Measurements from ENCODE around the gene DCLK3.

DNA sequence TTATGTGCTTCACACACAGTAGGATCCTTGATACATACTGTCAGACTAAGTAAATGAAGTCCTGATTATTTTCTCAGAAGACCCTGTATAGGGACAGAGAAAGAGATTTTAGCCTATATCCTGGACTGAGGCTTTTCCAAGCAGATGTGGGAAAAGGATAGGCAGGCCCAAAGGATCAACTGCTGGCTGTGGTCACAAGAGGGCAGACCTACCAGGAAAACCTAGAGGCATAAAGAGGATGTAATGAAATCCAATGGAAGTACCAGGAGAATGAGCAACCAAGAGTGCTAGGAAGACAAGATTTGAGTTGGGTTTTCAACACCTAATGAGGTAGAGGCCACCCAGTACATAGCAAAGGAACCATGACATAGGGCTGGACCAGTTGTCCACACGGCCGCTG lies 23.1 kb downstream of the DCLK3 start:
- TF ChIP-seq, protein P1, sequence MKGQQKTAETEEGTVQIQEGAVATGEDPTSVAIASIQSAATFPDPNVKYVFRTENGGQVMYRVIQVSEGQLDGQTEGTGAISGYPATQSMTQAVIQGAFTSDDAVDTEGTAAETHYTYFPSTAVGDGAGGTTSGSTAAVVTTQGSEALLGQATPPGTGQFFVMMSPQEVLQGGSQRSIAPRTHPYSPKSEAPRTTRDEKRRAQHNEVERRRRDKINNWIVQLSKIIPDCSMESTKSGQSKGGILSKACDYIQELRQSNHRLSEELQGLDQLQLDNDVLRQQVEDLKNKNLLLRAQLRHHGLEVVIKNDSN (IDR thresholded peaks at IDR 0.05) = no peak
- TF ChIP-seq, protein P2, sequence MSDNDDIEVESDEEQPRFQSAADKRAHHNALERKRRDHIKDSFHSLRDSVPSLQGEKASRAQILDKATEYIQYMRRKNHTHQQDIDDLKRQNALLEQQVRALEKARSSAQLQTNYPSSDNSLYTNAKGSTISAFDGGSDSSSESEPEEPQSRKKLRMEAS (IDR thresholded peaks at IDR 0.05) = no peak
- TF ChIP-seq EP300 (IDR thresholded peaks at IDR 0.05; ENCODE audit: borderline replicate concordance) = no peak
- no peak for TF ChIP-seq RAD21 (IDR thresholded peaks at IDR 0.05; ENCODE audit: low read depth)
- TF ChIP-seq ZBTB7A (IDR thresholded peaks at IDR 0.05; ENCODE audit: low read depth) = no peak
- TF ChIP-seq NFIC (IDR thresholded peaks at IDR 0.05) = no peak
- TF ChIP-seq, protein P3, sequence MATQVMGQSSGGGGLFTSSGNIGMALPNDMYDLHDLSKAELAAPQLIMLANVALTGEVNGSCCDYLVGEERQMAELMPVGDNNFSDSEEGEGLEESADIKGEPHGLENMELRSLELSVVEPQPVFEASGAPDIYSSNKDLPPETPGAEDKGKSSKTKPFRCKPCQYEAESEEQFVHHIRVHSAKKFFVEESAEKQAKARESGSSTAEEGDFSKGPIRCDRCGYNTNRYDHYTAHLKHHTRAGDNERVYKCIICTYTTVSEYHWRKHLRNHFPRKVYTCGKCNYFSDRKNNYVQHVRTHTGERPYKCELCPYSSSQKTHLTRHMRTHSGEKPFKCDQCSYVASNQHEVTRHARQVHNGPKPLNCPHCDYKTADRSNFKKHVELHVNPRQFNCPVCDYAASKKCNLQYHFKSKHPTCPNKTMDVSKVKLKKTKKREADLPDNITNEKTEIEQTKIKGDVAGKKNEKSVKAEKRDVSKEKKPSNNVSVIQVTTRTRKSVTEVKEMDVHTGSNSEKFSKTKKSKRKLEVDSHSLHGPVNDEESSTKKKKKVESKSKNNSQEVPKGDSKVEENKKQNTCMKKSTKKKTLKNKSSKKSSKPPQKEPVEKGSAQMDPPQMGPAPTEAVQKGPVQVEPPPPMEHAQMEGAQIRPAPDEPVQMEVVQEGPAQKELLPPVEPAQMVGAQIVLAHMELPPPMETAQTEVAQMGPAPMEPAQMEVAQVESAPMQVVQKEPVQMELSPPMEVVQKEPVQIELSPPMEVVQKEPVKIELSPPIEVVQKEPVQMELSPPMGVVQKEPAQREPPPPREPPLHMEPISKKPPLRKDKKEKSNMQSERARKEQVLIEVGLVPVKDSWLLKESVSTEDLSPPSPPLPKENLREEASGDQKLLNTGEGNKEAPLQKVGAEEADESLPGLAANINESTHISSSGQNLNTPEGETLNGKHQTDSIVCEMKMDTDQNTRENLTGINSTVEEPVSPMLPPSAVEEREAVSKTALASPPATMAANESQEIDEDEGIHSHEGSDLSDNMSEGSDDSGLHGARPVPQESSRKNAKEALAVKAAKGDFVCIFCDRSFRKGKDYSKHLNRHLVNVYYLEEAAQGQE (IDR thresholded peaks at IDR 0.05; ENCODE audit: low read depth) = no peak
- TF ChIP-seq TAF1 (IDR thresholded peaks at IDR 0.05; ENCODE audit: low read depth) = no peak

Data from Ishikawa (cell line).